K562 (cell line): ENCODE results near the gene TEX53. TPM values are rescaled to one million over a fixed set of nuclear protein-coding genes. Genes with fewer than 3 reads are reported as not detected.

ENCODE experiments used
- ATAC-seq: fragments of 200-7000 bp; cut with Tn5 transposase; 3 replicates; pipeline ENCODE4 v1.9.1; 2020; ENCODE audit warnings: moderate library complexity
- BruUV-seq: library from RNA; stranded (reverse); fragments of 400-500 nt; replicated peaks from 2 replicates; lab custom pipeline; 2021; lab: Mats Ljungman, UMichigan
- CTCF ChIA-PET: fragments of 300-600 bp; formaldehyde crosslinking; extraction: SDS; loops from one replicate; lab custom pipeline; 2021; ENCODE audit warnings: low intra/inter-chr PET ratio; lab: Yijun Ruan, JAX
- POLR2A ChIA-PET: fragments of 300-600, 350-650 bp; sonication (Branson Sonifier 250); formaldehyde crosslinking; extraction: SDS; loops from one replicate; lab custom pipeline; 2021; ENCODE audit warnings: antibody characterized with exemption, inconsistent platforms; lab: Yijun Ruan, JAX
- DNase-seq, 4 experiments: peaks; one replicate each; pipeline versions ENCODE4 v3.0.0 to v3.0.0-alpha.2; 2011 to 2018; ENCODE audit warnings: low spot score in 3 of 4, mixed read lengths in 3 of 4; ENCODE audit errors: extremely low read depth in 1 of 4
- FAIRE-seq: peaks from 2 replicates; lab custom pipeline; 2011; peaks lifted over from hg19 to GRCh38; lab: Jason Lieb, UNC
- H2AFZ ChIP-seq: 2 replicates; pipeline ENCODE4 v1.6.0; 2011; ENCODE audit warnings: low read depth, low read length, control low read depth, inconsistent platforms
- H3K27ac ChIP-seq: fragments of 200-600 bp; 3 replicates; pipeline ENCODE4 v1.8.0; 2011; ENCODE audit warnings: low read depth, mild to moderate bottlenecking, control low read depth, inconsistent platforms, low read length, moderate library complexity, mixed read lengths; ENCODE audit errors: extremely low read depth
- H3K27me3 ChIP-seq, 2 experiments: fragments of 300-600 bp in 1 of 2; 2 replicates in 1 of 2; 3 replicates in 1 of 2; pipeline versions ENCODE4 v1.6.0 to v1.8.0; 2011; ENCODE audit warnings: inconsistent platforms in 2 of 2, low read length in 2 of 2, mild to moderate bottlenecking in 1 of 2, mixed read lengths in 1 of 2, moderate library complexity in 1 of 2; ENCODE audit not compliant: control insufficient read depth in 2 of 2, insufficient read depth in 2 of 2
- H3K36me3 ChIP-seq: fragments of 300-600 bp; 3 replicates; pipeline ENCODE4 v1.8.0; 2011; ENCODE audit warnings: mild to moderate bottlenecking, low read length, inconsistent platforms; ENCODE audit not compliant: control insufficient read depth, insufficient read depth
- H3K4me1 ChIP-seq, 2 experiments: fragments of 200-600 bp in 1 of 2; replicated peaks in 1 of 2; 2 replicates in 1 of 2; 3 replicates in 1 of 2; pipeline versions ENCODE4 v1.5.1 to v1.8.0; 2011; ENCODE audit warnings: inconsistent platforms in 2 of 2, low read length in 2 of 2, mild to moderate bottlenecking in 1 of 2, mixed read lengths in 1 of 2, moderate library complexity in 1 of 2; ENCODE audit not compliant: control insufficient read depth in 2 of 2, insufficient read depth in 2 of 2
- H3K4me2 ChIP-seq: 2 replicates; pipeline ENCODE4 v1.6.1; 2011; ENCODE audit warnings: low read length, control low read depth, inconsistent platforms, mixed read lengths; ENCODE audit not compliant: insufficient read depth
- H3K4me3 ChIP-seq: fragments of 200-600 bp; sonication (generic), shearing (Covaris generic); 2 replicates; pipeline ENCODE4 v1.5.1; 2016; ENCODE audit warnings: control low read depth, inconsistent platforms
- H3K79me2 ChIP-seq: fragments of 200-600 bp; 3 replicates; pipeline ENCODE4 v1.8.0; 2011; ENCODE audit warnings: low read length, inconsistent platforms; ENCODE audit not compliant: control insufficient read depth, insufficient read depth
- H3K9ac ChIP-seq, 2 experiments: 2 replicates each; pipeline versions ENCODE4 v1.6.0 to v1.6.1; 2011; ENCODE audit warnings: low read depth in 2 of 2, low read length in 2 of 2, control low read depth in 1 of 2, inconsistent platforms in 1 of 2, mild to moderate bottlenecking in 1 of 2, mixed read lengths in 1 of 2; ENCODE audit not compliant: insufficient read depth in 1 of 2
- H3K9me1 ChIP-seq: one replicate; pipeline ENCODE4 v1.6.0; 2011; ENCODE audit warnings: inconsistent platforms, mild to moderate bottlenecking, low read length, moderate library complexity; ENCODE audit not compliant: control insufficient read depth, insufficient read depth
- H3K9me3 ChIP-seq: replicated peaks from 2 replicates; pipeline ENCODE4 v1.5.1; 2011; ENCODE audit warnings: low read depth, low read length, inconsistent platforms; ENCODE audit not compliant: control insufficient read depth, insufficient read depth
- H4K20me1 ChIP-seq: replicated peaks from 2 replicates; pipeline ENCODE4 v1.6.1; 2011; ENCODE audit warnings: low read length, inconsistent platforms, mixed read lengths; ENCODE audit not compliant: control insufficient read depth, insufficient read depth
- DNMT1 ChIP-seq: fragments of 450-650 bp; IDR thresholded peaks from 2 replicates; pipeline ENCODE4 v1.6.1; 2016; ENCODE audit warnings: antibody characterized with exemption, mild to moderate bottlenecking
- NFE2 ChIP-seq: IDR thresholded peaks from 2 replicates; pipeline ENCODE4 v1.6.1; 2014; ENCODE audit warnings: antibody characterized with exemption, low read depth
- RBM39 ChIP-seq: fragments of 200-400 bp; formaldehyde crosslinking; optimal IDR thresholded peaks from 2 replicates; pipeline ENCODE3; 2018; ENCODE audit warnings: low read depth, low read length
- ZBTB1 ChIP-seq: sonication (generic); formaldehyde crosslinking; IDR thresholded peaks from 2 replicates; pipeline ENCODE4 v1.8.1; 2023; ENCODE audit warnings: missing genetic modification reagents, low read depth, mild to moderate bottlenecking, borderline replicate concordance
- ZNF408 ChIP-seq: fragments of 250-450 bp; sonication (Bioruptor Pico); IDR thresholded peaks from 2 replicates; pipeline ENCODE4 v1.4.0; 2020; ENCODE audit warnings: low read depth, mild to moderate bottlenecking, moderate library complexity
- ZNF436 ChIP-seq: fragments of 250-450, 450-650 bp; sonication (Bioruptor Pico); formaldehyde crosslinking; IDR thresholded peaks from 2 replicates; pipeline ENCODE4 v1.7.0; 2020; ENCODE audit warnings: mild to moderate bottlenecking
- ZSCAN32 ChIP-seq: fragments of 450-650 bp; formaldehyde crosslinking; IDR thresholded peaks from 2 replicates; pipeline ENCODE4 v1.4.0; 2020; ENCODE audit warnings: mild to moderate bottlenecking, moderate library complexity
- WGBS: fragments of 100-300 bp; shearing (Covaris generic); methylation state at CpG from one replicate; pipeline ENCODE4 v1.1.6; 2016; ENCODE audit warnings: low coverage, mixed read lengths; ENCODE audit not compliant: insufficient coverage; ENCODE audit errors: missing lambda C conversion rate; 5-methylcytosine and 5-hydroxymethylcytosine counted together
- in situ Hi-C: fragments of 300-500 bp; cut with MboI; formaldehyde crosslinking; loops from 4 replicates; pipeline ENCODE4 v1.15.0; 2018; ENCODE audit warnings: inconsistent platforms, mixed read lengths
- intact Hi-C: fragments of 100-400 bp; cut with micrococcal nuclease; formaldehyde crosslinking; loops from 2 replicates; pipeline ENCODE4 v1.14.2; 2022
- polyA plus RNA-seq, 8 experiments: library from polyadenylated mRNA; depleted of rRNA in 4 of 8; stranded (reverse) in 5 of 8; unstranded in 3 of 8; fragments of >200 nt; fragmentation: Nextera tagmentation in 2 of 8; fragmentation: Illumina TruSeq in 1 of 8; extraction: Ambion mirVana in 2 of 8; extraction: Trizol in 1 of 8; gene quantifications; 2 replicates each; pipeline versions ENCODE4 v1.2.1 to v1.2.3, GENCODE V29; 2011 to 2014; ENCODE audit warnings: inconsistent platforms in 1 of 8, missing spikeins in 1 of 8
- total RNA-seq, 7 experiments: library from RNA; depleted of rRNA in 6 of 7; stranded (reverse); fragments of >200 nt in 6 of 7; fragmentation: Illumina TruSeq in 2 of 7; extraction: Trizol in 2 of 7; gene quantifications; 2 replicates each; pipeline versions ENCODE4 v1.2.1 to v1.2.3, GENCODE V29; 2011 to 2021; ENCODE audit warnings: low replicate concordance in 1 of 7
- TF ChIP-seq, protein P1 (sequence below): fragments of 250-450 bp; sonication (Bioruptor Pico); IDR thresholded peaks from 2 replicates; pipeline ENCODE4 v1.8.0; 2022; ENCODE audit warnings: inconsistent platforms, mild to moderate bottlenecking, moderate library complexity, borderline replicate concordance

TEX53 gene
- total and polyA plus RNA-seq, 9 of the 15 experiments (the other 6 are each of a cell fraction or from before 2014, with no cell fraction given) = not detected

DNA sequence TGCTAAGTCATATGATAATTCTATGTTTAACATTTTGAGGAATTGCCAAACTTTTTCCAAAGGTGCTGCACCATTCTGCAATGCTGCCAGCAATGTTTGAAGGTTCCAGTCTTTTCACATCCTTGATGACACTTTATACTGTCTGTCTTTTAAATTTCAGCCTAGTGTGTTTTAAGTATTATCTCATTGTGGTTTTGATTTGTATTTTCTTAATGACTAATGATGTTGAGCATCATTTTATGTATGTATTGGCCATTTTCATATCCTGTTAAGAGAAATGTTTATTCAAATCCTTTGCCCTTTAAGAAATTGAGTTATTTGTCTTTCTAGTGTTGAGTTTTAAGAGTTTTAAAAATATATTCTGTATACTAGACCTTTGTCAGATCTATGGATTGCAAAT is 29.4 kb upstream of the TEX53 start:
- Histone ChIP-seq H3K4me3 (no peak overlapping the region), H3K27me3 (peaks cover 6 to 7% of the 10 kb centered on the region in 2 experiments), H3K9ac (no peak overlapping the region), H3K27ac (no peak overlapping the region), H4K20me1 (no peaks in the 10 kb centered on the region), H3K79me2 (no peaks in the 10 kb centered on the region), H3K4me1 (no peaks in the 10 kb centered on the region), H2AFZ (no peak overlapping the region), H3K9me1 (no peaks in the 10 kb centered on the region), H3K4me2 (no peak overlapping the region), H3K36me3 (no peaks in the 10 kb centered on the region), H3K9me3 (no peaks in the 10 kb centered on the region)
- ATAC-seq (no peak), FAIRE-seq (no peak), DNase-seq (no peak)
- in situ Hi-C loops (no loop called here), intact Hi-C loops (loop anchor here (10.0 kb wide), 1 partner anchor 908 kb away; no protein-coding TSS in a partner anchor)
- no TSS peak for BruUV-seq
- TF ChIP-seq NFE2 (0 out of 2 replicates have a peak, but pooled peaks have one; percentile 5), DNMT1 (no peak)
- POLR2A ChIA-PET = no interaction called here
- CTCF ChIA-PET = no interaction called here

DNA sequence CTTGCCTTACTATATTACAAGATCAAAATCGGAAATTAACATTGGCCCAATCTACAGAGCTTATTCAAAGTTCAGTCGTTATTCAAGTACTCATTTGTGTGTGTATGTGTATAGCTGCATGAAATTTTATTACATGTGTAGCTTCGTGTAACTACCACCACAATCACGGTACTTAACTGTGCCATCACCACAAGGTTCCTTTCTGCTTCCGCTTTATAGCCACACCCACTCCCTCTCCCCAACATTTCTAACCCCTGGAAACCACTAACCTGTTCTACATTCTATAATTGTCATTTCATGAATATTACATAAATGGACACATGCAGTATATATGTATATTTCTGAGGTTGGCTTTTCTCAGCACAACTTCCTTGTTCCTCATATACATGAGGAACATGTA is 28.3 kb upstream of the TEX53 start:
- no peaks in the 10 kb centered on the region for H4K20me1 ChIP-seq
- peaks cover 0 to 5% of the 10 kb centered on the region in 2 experiments; a peak in 4 of 5 replicates for H3K27me3 ChIP-seq
- no TSS peak for BruUV-seq
- no peaks in the 10 kb centered on the region for H3K79me2 ChIP-seq
- no peak overlapping the region for H3K4me3 ChIP-seq
- no peaks in the 10 kb centered on the region for H3K36me3 ChIP-seq
- ATAC-seq (no peak), FAIRE-seq (no peak), DNase-seq (no peak)
- H3K4me1 ChIP-seq = no peaks in the 10 kb centered on the region
- 9% methylated on average over 5 of the region's 5 CpGs for WGBS
- H3K9me3 ChIP-seq = no peaks in the 10 kb centered on the region
- in situ Hi-C loops = no loop called here
- intact Hi-C loops = loop anchor here (10.0 kb wide), 1 partner anchor 909 kb away; no protein-coding TSS in a partner anchor
- H2AFZ ChIP-seq = no peak overlapping the region
- H3K4me2 ChIP-seq = no peak overlapping the region
- ChIA-PET CTCF (no interaction called here), POLR2A (interaction anchor here (0.6 to 1.1 kb wide), 2 partner anchors 9 to 75 kb away, joined by 3 read pairs; no protein-coding TSS in a partner anchor)
- H3K9me1 ChIP-seq = no peaks in the 10 kb centered on the region
- TF ChIP-seq ZBTB1 (CRISPR knock-in tag) = no peak
- TF ChIP-seq ZNF408 (CRISPR knock-in tag) = no peak
- no peak for TF ChIP-seq RBM39
- TF ChIP-seq ZSCAN32 (CRISPR knock-in tag) = no peak
- TF ChIP-seq, protein P1, sequence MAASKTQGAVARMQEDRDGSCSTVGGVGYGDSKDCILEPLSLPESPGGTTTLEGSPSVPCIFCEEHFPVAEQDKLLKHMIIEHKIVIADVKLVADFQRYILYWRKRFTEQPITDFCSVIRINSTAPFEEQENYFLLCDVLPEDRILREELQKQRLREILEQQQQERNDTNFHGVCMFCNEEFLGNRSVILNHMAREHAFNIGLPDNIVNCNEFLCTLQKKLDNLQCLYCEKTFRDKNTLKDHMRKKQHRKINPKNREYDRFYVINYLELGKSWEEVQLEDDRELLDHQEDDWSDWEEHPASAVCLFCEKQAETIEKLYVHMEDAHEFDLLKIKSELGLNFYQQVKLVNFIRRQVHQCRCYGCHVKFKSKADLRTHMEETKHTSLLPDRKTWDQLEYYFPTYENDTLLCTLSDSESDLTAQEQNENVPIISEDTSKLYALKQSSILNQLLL = no peak
- TF ChIP-seq ZNF436 (CRISPR knock-in tag) = no peak
- no peak overlapping the region for H3K27ac ChIP-seq
- H3K9ac ChIP-seq = no peak overlapping the region
